ENCODE measurements around the gene BUB1B. TPM values are rescaled to one million over a fixed set of nuclear protein-coding genes. Genes with fewer than 3 reads are reported as not detected.

The BUB1B gene
- polyA plus RNA-seq, 2 donors, result 4.3 to 5.8 TPM

DNA sequence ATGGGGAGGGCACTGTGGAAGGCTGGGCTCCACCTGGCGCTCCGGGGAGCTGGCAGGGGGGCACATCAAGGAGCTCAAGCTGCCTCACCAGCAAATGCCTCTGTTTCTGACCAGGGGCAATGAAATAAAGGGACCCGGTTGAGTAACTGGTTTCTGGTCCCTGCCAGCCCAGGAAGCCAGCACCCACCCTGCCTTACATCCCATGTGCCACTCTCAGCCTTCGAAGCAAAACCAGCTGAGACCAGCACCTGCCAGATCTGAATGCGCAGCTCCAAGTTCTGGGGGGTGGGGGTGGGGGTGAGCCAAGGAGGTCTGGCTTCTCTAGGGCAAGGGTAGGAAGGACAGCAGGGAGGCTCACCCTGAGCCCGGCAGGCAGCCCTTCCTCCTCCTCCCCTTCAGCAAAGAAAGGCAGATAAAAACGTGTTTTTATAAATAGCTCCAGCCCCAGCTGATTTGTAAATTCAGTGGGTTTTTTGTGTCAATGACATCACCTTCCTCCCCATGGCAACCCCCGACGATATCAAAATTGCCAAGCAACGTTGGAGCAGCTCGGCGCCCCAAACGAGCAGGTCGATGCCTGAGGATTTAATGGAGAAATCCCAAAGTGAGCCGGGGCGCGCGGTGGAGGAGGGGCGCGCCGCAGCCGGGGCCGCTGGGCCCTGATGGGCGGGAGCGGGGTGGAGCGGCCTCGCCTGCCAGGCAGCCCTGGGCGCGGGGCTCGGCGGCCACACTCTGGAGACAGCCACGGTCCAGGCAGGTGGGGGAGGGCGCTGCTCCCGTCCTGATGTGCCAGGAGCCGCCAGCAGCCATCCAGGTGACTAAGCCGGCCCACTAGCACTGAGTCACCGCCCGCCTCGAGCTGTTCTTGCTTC lies 77.9 kb downstream of the BUB1B start, which contains the start of gene PAK6:
Gene PAK6 (plus strand): TSS at position 532 of the 872 bp plus-strand sequence. CDS start 25,723 bp downstream, outside the sequence.
- H3K9me3 ChIP-seq (ENCODE audit: control insufficient read depth in 2 of 2, insufficient read depth in 1 of 2, low read depth in 1 of 2, low read length in 1 of 2), result no peaks in the 10 kb centered on the region
- H3K27me3 ChIP-seq (ENCODE audit: control insufficient read depth in 1 of 2, insufficient read depth in 2 of 2, low read length in 2 of 2), result no peaks in the 10 kb centered on the region
- no peaks in the 10 kb centered on the region for H3K36me3 ChIP-seq (ENCODE audit: control insufficient read depth in 2 of 2, insufficient read depth in 2 of 2, low read length in 1 of 2)
- peak within 1 kb of the TSS; percentile 75 to 97 for H3K27ac ChIP-seq (ENCODE audit: low read depth in 2 of 2, low read length in 1 of 2)
- H3K4me1 ChIP-seq (ENCODE audit: control insufficient read depth in 2 of 2, insufficient read depth in 2 of 2, low read length in 1 of 2), result peaks cover 8 to 19% of the 10 kb centered on the region in 2 donors
- 5% methylated on average over 39 of the region's 39 CpGs for WGBS, 2 donors
- H3K4me3 ChIP-seq (ENCODE audit: low read depth in 1 of 2, low read length in 2 of 2), result peak within 1 kb of the TSS; percentile 45 to 46

DNA sequence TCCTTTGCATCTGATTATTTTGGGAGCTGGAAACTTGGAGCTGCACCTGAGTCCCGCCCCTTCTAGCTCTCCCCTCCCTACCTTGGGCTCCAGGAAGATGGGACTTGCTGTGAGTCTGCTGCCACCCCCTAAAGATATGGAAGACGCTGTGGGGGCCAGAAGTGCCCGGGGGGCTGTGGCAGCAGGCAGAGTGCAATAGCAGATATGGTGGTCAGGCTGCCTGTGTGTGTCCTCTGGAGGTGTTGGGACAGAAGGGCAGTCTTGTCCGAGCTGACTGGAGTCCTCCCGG lies 78.5 kb downstream of the BUB1B start:
- WGBS, 2 donors, result 24 to 31% methylated on average over 5 of the region's 5 CpGs
- peak overlapping the region; percentile 75 to 97 for H3K27ac ChIP-seq (ENCODE audit: low read depth in 2 of 2, low read length in 1 of 2)
- peaks cover 7 to 20% of the 10 kb centered on the region in 2 donors for H3K4me1 ChIP-seq (ENCODE audit: control insufficient read depth in 2 of 2, insufficient read depth in 2 of 2, low read length in 1 of 2)
- H3K27me3 ChIP-seq (ENCODE audit: control insufficient read depth in 1 of 2, insufficient read depth in 2 of 2, low read length in 2 of 2), result no peaks in the 10 kb centered on the region
- no peaks in the 10 kb centered on the region for H3K9me3 ChIP-seq (ENCODE audit: control insufficient read depth in 2 of 2, insufficient read depth in 1 of 2, low read depth in 1 of 2, low read length in 1 of 2)
- no peaks in the 10 kb centered on the region for H3K36me3 ChIP-seq (ENCODE audit: control insufficient read depth in 2 of 2, insufficient read depth in 2 of 2, low read length in 1 of 2)
- peak overlapping the region; percentile 45 to 46 for H3K4me3 ChIP-seq (ENCODE audit: low read depth in 1 of 2, low read length in 2 of 2)

DNA sequence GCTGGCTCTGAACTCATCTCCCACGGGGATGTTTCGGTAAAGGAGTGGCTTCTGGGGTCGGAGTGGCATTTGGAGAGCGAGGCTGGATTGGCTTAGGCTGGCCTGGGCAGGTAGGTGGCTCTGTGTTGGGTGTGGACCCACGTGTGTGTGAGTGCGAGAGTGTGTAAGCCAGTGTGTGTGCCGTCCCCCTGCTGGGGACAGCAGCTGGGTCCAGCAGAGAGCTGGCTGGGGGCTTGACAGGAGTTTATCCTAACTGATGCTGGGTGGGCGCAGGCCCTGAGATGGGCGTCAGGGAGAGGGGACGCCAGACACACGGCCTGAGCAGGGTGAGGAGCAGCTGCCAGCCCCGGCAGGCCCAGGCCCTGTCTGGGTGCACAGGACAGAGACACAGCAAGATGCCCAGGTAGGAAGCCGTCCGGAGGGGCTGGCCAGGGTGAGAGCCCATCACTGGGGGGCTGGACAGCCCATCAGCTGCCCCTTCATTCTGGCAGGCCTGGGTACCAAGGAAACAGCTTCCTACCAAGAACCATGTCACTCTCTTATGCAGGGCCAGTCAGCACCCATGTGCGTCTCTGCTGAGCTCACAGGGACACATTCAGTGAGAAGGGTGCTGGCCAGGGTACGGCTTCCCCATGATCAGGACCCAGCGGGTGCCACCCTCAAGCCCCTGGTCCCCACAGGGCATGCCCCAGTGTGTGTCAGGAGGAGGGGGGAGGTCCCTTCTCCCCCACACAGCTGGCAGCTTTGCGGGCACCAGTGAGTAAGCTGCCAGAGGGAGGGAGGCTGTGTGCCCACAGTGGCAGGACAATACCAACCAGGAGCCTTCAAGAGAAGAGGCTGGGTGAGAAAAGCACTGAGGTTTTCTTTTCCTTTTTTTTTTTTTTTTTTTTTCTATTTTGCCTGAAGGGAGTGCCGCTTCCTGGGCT lies 79.1 kb downstream of the BUB1B start:
- Histone ChIP-seq H3K4me1 (ENCODE audit: control insufficient read depth in 2 of 2, insufficient read depth in 2 of 2, low read length in 1 of 2) (peaks cover 7 to 21% of the 10 kb centered on the region in 2 donors), H3K9me3 (ENCODE audit: control insufficient read depth in 2 of 2, insufficient read depth in 1 of 2, low read depth in 1 of 2, low read length in 1 of 2) (no peaks in the 10 kb centered on the region), H3K36me3 (ENCODE audit: control insufficient read depth in 2 of 2, insufficient read depth in 2 of 2, low read length in 1 of 2) (no peaks in the 10 kb centered on the region), H3K27me3 (ENCODE audit: control insufficient read depth in 1 of 2, insufficient read depth in 2 of 2, low read length in 2 of 2) (no peaks in the 10 kb centered on the region), H3K27ac (ENCODE audit: low read depth in 2 of 2, low read length in 1 of 2) (peak overlapping the region; percentile 75 to 97), H3K4me3 (ENCODE audit: low read depth in 1 of 2, low read length in 2 of 2) (peak overlapping the region; percentile 45 to 46)
- 49 to 60% methylated on average over 18 to 19 of the region's 19 CpGs for WGBS, 2 donors

DNA sequence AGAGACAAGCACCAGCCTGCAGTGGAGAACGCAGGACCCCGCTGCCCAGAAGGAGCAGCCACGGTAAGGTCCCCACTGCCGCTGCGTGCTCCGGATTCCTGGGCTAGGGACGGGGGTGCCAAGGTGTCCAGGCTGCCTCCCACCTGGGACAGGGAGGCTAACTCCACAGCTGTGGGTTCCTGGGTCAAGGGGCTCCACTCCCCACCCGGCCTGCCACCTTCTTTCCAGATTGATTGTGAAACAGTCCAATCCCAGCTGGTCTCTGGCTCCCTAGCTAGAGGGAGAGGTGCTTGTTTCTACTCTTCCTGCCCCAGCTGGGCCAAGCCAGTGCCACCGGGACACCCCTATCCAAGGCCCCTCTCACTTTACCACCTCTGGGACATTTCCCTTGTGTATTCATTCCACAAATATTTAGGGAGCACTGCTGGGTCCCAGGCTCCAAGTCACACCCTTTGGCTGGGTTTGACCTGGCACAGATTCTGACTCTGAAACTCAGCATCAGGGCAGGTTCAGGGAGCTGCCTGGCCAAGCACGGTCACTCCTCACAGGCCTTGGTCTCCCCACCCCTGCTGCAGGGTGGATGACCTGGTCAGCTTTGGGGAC lies 79.9 kb downstream of the BUB1B start:
- WGBS, 2 donors, result 49 to 61% methylated on average over 10 of the region's 10 CpGs
- H3K27ac ChIP-seq (ENCODE audit: low read depth in 2 of 2, low read length in 1 of 2), result peak overlapping the region; percentile 75 to 97
- peak overlapping the region; percentile 31 to 45 for H3K4me3 ChIP-seq (ENCODE audit: low read depth in 1 of 2, low read length in 2 of 2)

DNA sequence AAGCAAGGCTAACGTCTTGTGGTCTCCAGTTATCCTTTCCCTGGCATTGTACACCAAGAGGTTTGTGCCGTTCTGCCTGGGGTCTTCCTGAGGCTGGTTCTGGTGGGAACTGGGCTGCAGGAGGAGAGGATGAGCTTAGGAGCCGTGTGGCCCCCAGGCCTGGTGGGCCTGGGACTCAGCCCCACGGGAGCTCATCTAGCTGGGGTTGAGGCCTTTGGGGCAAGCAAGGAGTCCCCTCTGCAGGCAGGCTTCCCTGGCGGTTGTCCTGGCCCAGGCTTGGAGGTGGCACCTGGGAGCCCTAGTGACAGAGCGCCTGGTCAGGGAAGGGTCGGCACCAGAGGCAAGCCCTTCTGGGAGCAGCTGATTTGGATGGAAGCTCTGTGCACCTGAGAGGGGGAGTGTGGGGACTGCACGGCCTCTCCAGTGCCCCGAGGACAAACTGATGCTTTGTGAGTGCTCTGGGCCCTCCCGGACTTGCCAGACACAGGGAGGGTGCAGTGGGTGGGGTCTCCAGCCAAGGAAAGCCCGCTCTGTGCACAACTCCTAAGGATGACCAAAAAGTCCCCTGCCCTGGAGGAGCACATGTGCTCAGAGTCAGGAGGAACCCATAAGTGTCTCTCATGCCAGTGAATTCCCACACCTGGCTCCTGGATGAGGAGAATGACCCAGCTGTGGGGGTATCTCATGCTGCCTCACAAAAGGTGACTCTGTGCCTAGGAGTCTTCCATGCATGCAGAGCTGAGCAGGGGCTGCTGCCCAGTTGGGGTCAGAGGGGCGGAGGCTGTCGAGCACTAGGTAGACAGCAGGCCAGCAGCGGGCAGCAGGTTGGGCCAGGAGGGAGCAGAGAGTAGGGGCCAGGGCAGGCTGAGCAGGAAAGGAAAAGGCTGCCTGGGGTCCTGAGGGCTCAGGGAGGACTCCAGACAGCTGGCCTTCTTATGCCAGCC lies 80.7 kb downstream of the BUB1B start:
- peak overlapping the region; percentile 15 to 45 for H3K4me3 ChIP-seq (ENCODE audit: low read depth in 1 of 2, low read length in 2 of 2)
- peak overlapping the region; percentile 75 to 97 for H3K27ac ChIP-seq (ENCODE audit: low read depth in 2 of 2, low read length in 1 of 2)

More for the DNA sequence above, 79.9 kb downstream of the BUB1B start:
- no peaks in the 10 kb centered on the region for H3K9me3 ChIP-seq (ENCODE audit: control insufficient read depth in 2 of 2, insufficient read depth in 1 of 2, low read depth in 1 of 2, low read length in 1 of 2)
- peaks cover 9 to 27% of the 10 kb centered on the region in 2 donors for H3K4me1 ChIP-seq (ENCODE audit: control insufficient read depth in 2 of 2, insufficient read depth in 2 of 2, low read length in 1 of 2)
- no peaks in the 10 kb centered on the region for H3K36me3 ChIP-seq (ENCODE audit: control insufficient read depth in 2 of 2, insufficient read depth in 2 of 2, low read length in 1 of 2)
- H3K27me3 ChIP-seq (ENCODE audit: control insufficient read depth in 1 of 2, insufficient read depth in 2 of 2, low read length in 2 of 2), result no peaks in the 10 kb centered on the region

DNA sequence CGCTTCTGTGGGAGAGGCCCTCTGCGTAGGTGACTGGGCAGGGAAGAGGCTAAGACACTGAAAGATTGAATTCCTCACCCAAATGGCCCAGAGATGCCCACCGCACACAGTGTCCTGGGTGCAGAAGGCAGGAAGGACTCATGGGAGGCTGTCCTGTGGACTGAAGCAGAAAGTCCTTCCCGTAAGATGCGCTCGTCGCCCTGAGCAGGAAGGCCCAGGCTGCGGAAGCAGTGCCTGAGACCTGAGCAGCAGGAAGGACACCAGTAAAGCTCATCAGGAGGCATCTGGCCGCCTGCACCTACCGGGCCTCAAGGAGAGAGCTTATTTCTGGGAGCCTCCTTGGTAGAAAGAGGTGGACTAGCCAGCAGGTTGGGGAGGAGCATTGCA lies 81.3 kb downstream of the BUB1B start:
- Histone ChIP-seq H3K27ac (ENCODE audit: low read depth in 2 of 2, low read length in 1 of 2) (peak overlapping the region; percentile 20 to 58), H3K4me3 (ENCODE audit: low read depth in 1 of 2, low read length in 2 of 2) (no peak overlapping the region), H3K27me3 (ENCODE audit: control insufficient read depth in 1 of 2, insufficient read depth in 2 of 2, low read length in 2 of 2) (no peaks in the 10 kb centered on the region), H3K36me3 (ENCODE audit: control insufficient read depth in 2 of 2, insufficient read depth in 2 of 2, low read length in 1 of 2) (no peaks in the 10 kb centered on the region), H3K4me1 (ENCODE audit: control insufficient read depth in 2 of 2, insufficient read depth in 2 of 2, low read length in 1 of 2) (peaks cover 13 to 39% of the 10 kb centered on the region in 2 donors), H3K9me3 (ENCODE audit: control insufficient read depth in 2 of 2, insufficient read depth in 1 of 2, low read depth in 1 of 2, low read length in 1 of 2) (no peaks in the 10 kb centered on the region)
- 89 to 90% methylated on average over 10 of the region's 10 CpGs for WGBS, 2 donors

More for the DNA sequence above, 80.7 kb downstream of the BUB1B start:
- 59 to 70% methylated on average over 14 of the region's 14 CpGs for WGBS, 2 donors
- Histone ChIP-seq H3K36me3 (ENCODE audit: control insufficient read depth in 2 of 2, insufficient read depth in 2 of 2, low read length in 1 of 2) (no peaks in the 10 kb centered on the region), H3K4me1 (ENCODE audit: control insufficient read depth in 2 of 2, insufficient read depth in 2 of 2, low read length in 1 of 2) (peaks cover 10 to 34% of the 10 kb centered on the region in 2 donors), H3K9me3 (ENCODE audit: control insufficient read depth in 2 of 2, insufficient read depth in 1 of 2, low read depth in 1 of 2, low read length in 1 of 2) (no peaks in the 10 kb centered on the region), H3K27me3 (ENCODE audit: control insufficient read depth in 1 of 2, insufficient read depth in 2 of 2, low read length in 2 of 2) (no peaks in the 10 kb centered on the region)

DNA sequence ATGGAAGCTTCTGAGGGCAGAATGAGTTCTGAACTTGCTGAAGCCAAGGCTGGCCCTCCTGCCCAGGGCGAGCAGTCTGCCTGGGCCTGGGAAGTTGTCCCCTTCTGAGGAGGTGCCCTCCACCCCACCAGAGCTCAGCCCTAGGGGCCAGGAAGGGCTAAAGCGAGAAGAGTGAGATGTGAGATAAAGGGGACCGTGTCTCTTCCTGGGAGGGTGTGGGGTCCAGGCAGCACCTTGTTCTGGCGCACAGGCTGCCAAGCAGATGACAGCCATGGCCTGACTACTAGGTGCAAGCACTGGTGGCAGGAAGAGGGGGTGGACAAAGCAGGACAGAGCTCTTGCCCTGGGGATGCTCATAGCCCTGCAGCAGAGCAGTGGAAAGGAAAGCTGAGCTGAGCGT lies 81.7 kb downstream of the BUB1B start:
- WGBS, 2 donors, result 82 to 91% methylated on average over 5 of the region's 5 CpGs
- no peaks in the 10 kb centered on the region for H3K9me3 ChIP-seq (ENCODE audit: control insufficient read depth in 2 of 2, insufficient read depth in 1 of 2, low read depth in 1 of 2, low read length in 1 of 2)
- no peaks in the 10 kb centered on the region for H3K27me3 ChIP-seq (ENCODE audit: control insufficient read depth in 1 of 2, insufficient read depth in 2 of 2, low read length in 2 of 2)
- no peak overlapping the region for H3K4me3 ChIP-seq (ENCODE audit: low read depth in 1 of 2, low read length in 2 of 2)
- peaks cover 14 to 39% of the 10 kb centered on the region in 2 donors for H3K4me1 ChIP-seq (ENCODE audit: control insufficient read depth in 2 of 2, insufficient read depth in 2 of 2, low read length in 1 of 2)
- no peaks in the 10 kb centered on the region for H3K36me3 ChIP-seq (ENCODE audit: control insufficient read depth in 2 of 2, insufficient read depth in 2 of 2, low read length in 1 of 2)
- peak overlapping the region; percentile 20 to 58 for H3K27ac ChIP-seq (ENCODE audit: low read depth in 2 of 2, low read length in 1 of 2)

DNA sequence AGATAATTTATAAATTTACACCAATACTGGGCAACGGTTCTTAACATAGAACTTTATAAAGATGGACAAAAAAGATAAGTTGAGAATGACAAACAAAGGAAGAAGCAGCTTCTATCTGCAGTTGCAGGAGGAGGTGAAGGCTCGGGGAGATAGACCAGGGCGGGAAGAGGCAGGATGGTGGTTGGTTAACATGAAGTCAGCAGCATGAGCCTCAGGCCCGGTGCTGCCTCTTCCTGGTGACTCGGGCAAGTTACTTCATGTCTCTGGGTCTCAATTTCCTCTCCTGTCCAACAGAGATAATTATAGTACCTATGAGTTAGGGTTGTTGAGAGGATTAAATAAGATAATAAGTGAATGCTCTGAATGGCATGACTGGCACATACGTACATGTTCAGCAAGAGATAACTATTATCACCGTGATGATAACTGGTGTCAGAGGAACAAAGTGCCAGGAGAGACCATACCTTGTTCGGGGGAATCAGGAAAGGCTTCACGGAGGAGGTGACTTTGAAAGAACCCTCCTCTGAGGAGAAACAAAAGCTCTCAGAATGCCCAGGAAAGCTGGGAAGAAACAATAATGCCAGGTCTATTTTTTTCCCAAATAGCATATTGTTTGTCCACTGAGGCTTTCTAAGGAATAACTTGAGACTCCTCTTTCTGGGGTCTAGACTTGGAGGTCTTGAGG lies 82.4 kb downstream of the BUB1B start:
- Histone ChIP-seq H3K4me1 (ENCODE audit: control insufficient read depth in 2 of 2, insufficient read depth in 2 of 2, low read length in 1 of 2) (peaks cover 16 to 44% of the 10 kb centered on the region in 2 donors), H3K27ac (ENCODE audit: low read depth in 2 of 2, low read length in 1 of 2) (peak overlapping the region; percentile 58 to 73), H3K36me3 (ENCODE audit: control insufficient read depth in 2 of 2, insufficient read depth in 2 of 2, low read length in 1 of 2) (no peaks in the 10 kb centered on the region)

More for the DNA sequence above, 82.4 kb downstream of the BUB1B start:
- 55 to 67% methylated on average over 9 of the region's 9 CpGs for WGBS, 2 donors
- Histone ChIP-seq H3K27me3 (ENCODE audit: control insufficient read depth in 1 of 2, insufficient read depth in 2 of 2, low read length in 2 of 2) (no peaks in the 10 kb centered on the region), H3K4me3 (ENCODE audit: low read depth in 1 of 2, low read length in 2 of 2) (no peak overlapping the region), H3K9me3 (ENCODE audit: control insufficient read depth in 2 of 2, insufficient read depth in 1 of 2, low read depth in 1 of 2, low read length in 1 of 2) (no peaks in the 10 kb centered on the region)
